ENCODE data around the gene TLL2.

- TF ChIP-seq CTCF (conservative IDR thresholded peaks at IDR 0.05; ENCODE audit: low read length) (no peak), EZH2phosphoT487 (IDR thresholded peaks at IDR 0.05; ENCODE audit: borderline replicate concordance) (no peak)
Measured at GRCh38 chr10:96378741-96379140, 135.0 kb downstream of the TLL2 start.

All from Loucy (cell line).